Measurements from ENCODE around the gene ITPK1. TPM values are rescaled to one million over a fixed set of nuclear protein-coding genes. Genes with fewer than 3 reads are reported as not detected.

The ITPK1 gene
- total and polyA plus RNA-seq, 2 donors (not counting 3 experiments of a cell fraction or from before 2014, with no cell fraction given), result 39.6 to 51.8 TPM

DNA sequence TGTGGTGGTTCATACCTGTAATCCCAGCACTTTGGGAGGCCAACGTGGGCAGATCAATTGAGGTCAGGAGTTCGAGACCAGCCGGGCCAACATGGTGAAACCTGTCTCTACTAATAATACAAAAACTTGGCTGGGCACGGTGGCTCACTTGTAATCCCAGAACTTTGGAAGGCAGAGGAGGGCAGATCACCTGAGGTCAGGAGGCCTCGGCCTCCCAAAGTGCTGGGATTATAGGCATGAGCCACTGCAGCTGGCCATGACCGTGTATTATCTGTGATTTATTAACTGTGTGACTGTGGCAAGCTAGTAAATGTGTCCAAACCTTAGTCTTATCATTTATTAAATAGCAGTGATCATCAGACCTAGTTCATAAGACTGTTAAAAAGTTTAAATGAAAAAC lies 7.1 kb upstream of the ITPK1 start:
- H3K9me1 ChIP-seq (replicated peaks; ENCODE audit: control insufficient read depth, extremely low read depth, insufficient read depth, low read length), result no peaks in the 10 kb centered on the region
- TF ChIP-seq, protein P1, sequence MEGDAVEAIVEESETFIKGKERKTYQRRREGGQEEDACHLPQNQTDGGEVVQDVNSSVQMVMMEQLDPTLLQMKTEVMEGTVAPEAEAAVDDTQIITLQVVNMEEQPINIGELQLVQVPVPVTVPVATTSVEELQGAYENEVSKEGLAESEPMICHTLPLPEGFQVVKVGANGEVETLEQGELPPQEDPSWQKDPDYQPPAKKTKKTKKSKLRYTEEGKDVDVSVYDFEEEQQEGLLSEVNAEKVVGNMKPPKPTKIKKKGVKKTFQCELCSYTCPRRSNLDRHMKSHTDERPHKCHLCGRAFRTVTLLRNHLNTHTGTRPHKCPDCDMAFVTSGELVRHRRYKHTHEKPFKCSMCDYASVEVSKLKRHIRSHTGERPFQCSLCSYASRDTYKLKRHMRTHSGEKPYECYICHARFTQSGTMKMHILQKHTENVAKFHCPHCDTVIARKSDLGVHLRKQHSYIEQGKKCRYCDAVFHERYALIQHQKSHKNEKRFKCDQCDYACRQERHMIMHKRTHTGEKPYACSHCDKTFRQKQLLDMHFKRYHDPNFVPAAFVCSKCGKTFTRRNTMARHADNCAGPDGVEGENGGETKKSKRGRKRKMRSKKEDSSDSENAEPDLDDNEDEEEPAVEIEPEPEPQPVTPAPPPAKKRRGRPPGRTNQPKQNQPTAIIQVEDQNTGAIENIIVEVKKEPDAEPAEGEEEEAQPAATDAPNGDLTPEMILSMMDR (IDR thresholded peaks at IDR 0.05; ENCODE audit: extremely low read depth in 1 of 2, insufficient read depth in 1 of 2, low read depth in 1 of 2, low read length in 2 of 2), result no peak
- no peak for TF ChIP-seq POLR2AphosphoS5 (IDR thresholded peaks at IDR 0.05; ENCODE audit: insufficient read depth, low read depth, low read length)
- no peak for TF ChIP-seq MYC (IDR thresholded peaks at IDR 0.05; ENCODE audit: low read depth, low read length)
- H4K20me1 ChIP-seq (replicated peaks; ENCODE audit: control insufficient read depth, extremely low read depth, insufficient read depth, low read length), result no peaks in the 10 kb centered on the region
- FAIRE-seq (no peak), DNase-seq (ENCODE audit: low read depth, low spot score) (no peak)
- ChIA-PET CTCF (interaction anchor here (1.0 to 2.2 kb wide), 2 partner anchors 10 kb away, joined by 5 read pairs; no protein-coding TSS in a partner anchor), POLR2A (no interaction called here)
- H3K4me3 ChIP-seq (replicated peaks in 1 of 3; ENCODE audit: insufficient read depth in 1 of 3, low read depth in 1 of 3, low read length in 3 of 3), result no peak overlapping the region
- H3K79me2 ChIP-seq (ENCODE audit: control insufficient read depth, insufficient read depth, low read length), result no peaks in the 10 kb centered on the region
- BruUV-seq (replicated peaks), result no TSS peak
- no peak overlapping the region for H3K4me2 ChIP-seq (ENCODE audit: insufficient read depth, low read length)
- H3K36me3 ChIP-seq (ENCODE audit: control insufficient read depth in 2 of 2, extremely low read depth in 1 of 2, insufficient read depth in 2 of 2, low read length in 2 of 2), result no peaks in the 10 kb centered on the region
- H2AFZ ChIP-seq (ENCODE audit: low read depth, low read length), result no peak overlapping the region
- no peak overlapping the region for H3K27ac ChIP-seq (ENCODE audit: insufficient read depth, low read depth, low read length)
- H3K9ac ChIP-seq (replicated peaks; ENCODE audit: extremely low read depth, insufficient read depth, low read length), result no peak overlapping the region
- no peaks in the 10 kb centered on the region for H3K4me1 ChIP-seq (ENCODE audit: control insufficient read depth, extremely low read depth, insufficient read depth, low read length)
- dilution Hi-C loops (cut with MboI; ENCODE audit: extremely low pct_ligation_motif_present, low sequenced_read_pairs) (no loop called here), intact Hi-C loops (cut with micrococcal nuclease) (no loop called here)
- H3K9me3 ChIP-seq (replicated peaks; ENCODE audit: control insufficient read depth, insufficient read depth, low read length), result no peaks in the 10 kb centered on the region
- peaks cover 0 to 3% of the 10 kb centered on the region in 2 experiments for H3K27me3 ChIP-seq (ENCODE audit: control insufficient read depth in 2 of 2, insufficient read depth in 2 of 2, low read length in 2 of 2)

DNA sequence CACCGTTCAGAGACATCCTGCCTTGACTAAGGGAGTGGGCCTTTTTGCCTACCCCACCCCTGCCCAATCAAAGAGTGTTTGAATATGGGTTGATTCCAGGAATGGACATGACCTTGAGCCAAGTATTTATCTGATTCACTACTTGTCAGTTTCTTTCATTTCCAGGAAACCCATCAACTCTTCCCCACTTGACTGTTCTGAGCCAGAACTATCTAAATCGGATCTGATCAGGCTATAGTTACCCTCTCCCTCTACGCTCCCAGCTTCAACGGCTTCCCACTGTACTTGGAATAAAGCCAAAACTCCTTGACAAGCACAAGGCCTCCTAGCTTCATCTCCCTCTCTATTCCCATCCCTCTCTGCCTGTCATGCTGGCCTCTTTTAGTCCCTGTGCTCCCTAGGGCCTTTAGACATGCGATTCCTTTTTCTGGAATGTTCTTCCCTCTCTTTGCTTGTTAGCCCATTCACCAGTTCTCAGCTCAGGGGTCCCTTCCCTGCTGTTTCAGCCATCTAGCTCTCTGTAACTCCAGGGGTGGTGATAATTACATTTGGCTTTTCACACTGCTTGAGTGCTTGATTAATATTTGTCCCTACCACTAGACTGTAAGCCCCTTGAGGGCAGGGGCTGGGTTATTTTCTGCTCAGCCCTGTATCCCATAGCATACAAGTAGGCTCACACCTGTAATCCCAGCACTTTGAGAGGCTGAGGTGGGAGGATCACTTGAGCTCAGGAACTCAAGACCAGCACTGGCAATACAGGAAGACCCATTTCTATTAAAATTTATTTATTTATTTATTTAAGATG lies 5.5 kb upstream of the ITPK1 start:
- no peak overlapping the region for H3K9ac ChIP-seq (replicated peaks; ENCODE audit: extremely low read depth, insufficient read depth, low read length)
- BruUV-seq (replicated peaks), result no TSS peak
- intact Hi-C loops (cut with micrococcal nuclease) (no loop called here), dilution Hi-C loops (cut with MboI; ENCODE audit: extremely low pct_ligation_motif_present, low sequenced_read_pairs) (no loop called here)
- H3K4me3 ChIP-seq (replicated peaks in 1 of 3; ENCODE audit: insufficient read depth in 1 of 3, low read depth in 1 of 3, low read length in 3 of 3), result no peak overlapping the region
- no peaks in the 10 kb centered on the region for H3K79me2 ChIP-seq (ENCODE audit: control insufficient read depth, insufficient read depth, low read length)
- no peaks in the 10 kb centered on the region for H3K9me1 ChIP-seq (replicated peaks; ENCODE audit: control insufficient read depth, extremely low read depth, insufficient read depth, low read length)
- POLR2A ChIA-PET, result no interaction called here
- DNase-seq (ENCODE audit: low read depth, low spot score), result no peak
- peaks cover 0 to 3% of the 10 kb centered on the region in 2 experiments for H3K27me3 ChIP-seq (ENCODE audit: control insufficient read depth in 2 of 2, insufficient read depth in 2 of 2, low read length in 2 of 2)
- H3K4me1 ChIP-seq (ENCODE audit: control insufficient read depth, extremely low read depth, insufficient read depth, low read length), result peaks cover 3% of the 10 kb centered on the region
- no peak for FAIRE-seq
- CTCF ChIA-PET, result interaction anchor here (0.8 to 6.4 kb wide), 3 partner anchors 11 to 169 kb away, joined by 3 to 48 read pairs (median 3); no protein-coding TSS in a partner anchor
- no peaks in the 10 kb centered on the region for H3K36me3 ChIP-seq (ENCODE audit: control insufficient read depth in 2 of 2, extremely low read depth in 1 of 2, insufficient read depth in 2 of 2, low read length in 2 of 2)
- H3K4me2 ChIP-seq (ENCODE audit: insufficient read depth, low read length), result no peak overlapping the region
- no peak overlapping the region for H3K27ac ChIP-seq (ENCODE audit: insufficient read depth, low read depth, low read length)
- no peak overlapping the region for H2AFZ ChIP-seq (ENCODE audit: low read depth, low read length)
- H3K9me3 ChIP-seq (replicated peaks; ENCODE audit: control insufficient read depth, insufficient read depth, low read length), result no peaks in the 10 kb centered on the region
- TF ChIP-seq, protein P2, sequence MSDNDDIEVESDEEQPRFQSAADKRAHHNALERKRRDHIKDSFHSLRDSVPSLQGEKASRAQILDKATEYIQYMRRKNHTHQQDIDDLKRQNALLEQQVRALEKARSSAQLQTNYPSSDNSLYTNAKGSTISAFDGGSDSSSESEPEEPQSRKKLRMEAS (IDR thresholded peaks at IDR 0.05; ENCODE audit: insufficient read depth, insufficient read length), result no peak
- TF ChIP-seq FOS (IDR thresholded peaks at IDR 0.05; ENCODE audit: borderline replicate concordance, insufficient read depth, low read length), result no peak
- H4K20me1 ChIP-seq (replicated peaks; ENCODE audit: control insufficient read depth, extremely low read depth, insufficient read depth, low read length), result no peaks in the 10 kb centered on the region
